Measurements from ENCODE around the gene MET.

MET gene

DNA sequence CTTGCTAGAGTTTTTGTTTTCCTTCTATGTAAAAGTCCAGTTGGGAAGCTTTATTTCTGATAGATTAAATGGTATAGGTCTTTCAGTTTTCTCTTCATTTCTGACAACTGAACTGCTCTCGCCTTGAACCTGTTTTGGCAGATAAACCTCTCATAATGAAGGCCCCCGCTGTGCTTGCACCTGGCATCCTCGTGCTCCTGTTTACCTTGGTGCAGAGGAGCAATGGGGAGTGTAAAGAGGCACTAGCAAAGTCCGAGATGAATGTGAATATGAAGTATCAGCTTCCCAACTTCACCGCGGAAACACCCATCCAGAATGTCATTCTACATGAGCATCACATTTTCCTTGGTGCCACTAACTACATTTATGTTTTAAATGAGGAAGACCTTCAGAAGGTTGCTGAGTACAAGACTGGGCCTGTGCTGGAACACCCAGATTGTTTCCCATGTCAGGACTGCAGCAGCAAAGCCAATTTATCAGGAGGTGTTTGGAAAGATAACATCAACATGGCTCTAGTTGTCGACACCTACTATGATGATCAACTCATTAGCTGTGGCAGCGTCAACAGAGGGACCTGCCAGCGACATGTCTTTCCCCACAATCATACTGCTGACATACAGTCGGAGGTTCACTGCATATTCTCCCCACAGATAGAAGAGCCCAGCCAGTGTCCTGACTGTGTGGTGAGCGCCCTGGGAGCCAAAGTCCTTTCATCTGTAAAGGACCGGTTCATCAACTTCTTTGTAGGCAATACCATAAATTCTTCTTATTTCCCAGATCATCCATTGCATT, 27.1 kb downstream of the MET start:
- POLR2A ChIA-PET, result no interaction called here
- Histone ChIP-seq H3K4me1 (ENCODE audit: control insufficient read depth, insufficient read depth, low read length) (no peaks in the 10 kb centered on the region), H3K27ac (ENCODE audit: extremely low read depth, low read depth, low read length) (no peak overlapping the region), H3K9me3 (ENCODE audit: control insufficient read depth, insufficient read depth, low read depth, low read length) (no peaks in the 10 kb centered on the region), H3K36me3 (ENCODE audit: control insufficient read depth in 2 of 2, insufficient read depth in 1 of 2, low read length in 2 of 2) (peaks cover 0 to 6% of the 10 kb centered on the region in 2 experiments; a peak in 1 of 3 replicates), H3K4me3 (ENCODE audit: low read depth, low read length) (no peak overlapping the region)
- TF ChIP-seq HOXD13 (CRISPR knock-in tag; IDR thresholded peaks at IDR 0.05; ENCODE audit: borderline replicate concordance), result no peak
- peak; percentile 72 for TF ChIP-seq WT1 (tag by site-specific recombination; IDR thresholded peaks at IDR 0.05)
- no peak for TF ChIP-seq ZNF621 (tag by site-specific recombination; IDR thresholded peaks at IDR 0.05)
- TF ChIP-seq, protein P1, sequence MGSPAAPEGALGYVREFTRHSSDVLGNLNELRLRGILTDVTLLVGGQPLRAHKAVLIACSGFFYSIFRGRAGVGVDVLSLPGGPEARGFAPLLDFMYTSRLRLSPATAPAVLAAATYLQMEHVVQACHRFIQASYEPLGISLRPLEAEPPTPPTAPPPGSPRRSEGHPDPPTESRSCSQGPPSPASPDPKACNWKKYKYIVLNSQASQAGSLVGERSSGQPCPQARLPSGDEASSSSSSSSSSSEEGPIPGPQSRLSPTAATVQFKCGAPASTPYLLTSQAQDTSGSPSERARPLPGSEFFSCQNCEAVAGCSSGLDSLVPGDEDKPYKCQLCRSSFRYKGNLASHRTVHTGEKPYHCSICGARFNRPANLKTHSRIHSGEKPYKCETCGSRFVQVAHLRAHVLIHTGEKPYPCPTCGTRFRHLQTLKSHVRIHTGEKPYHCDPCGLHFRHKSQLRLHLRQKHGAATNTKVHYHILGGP (tag by site-specific recombination; IDR thresholded peaks at IDR 0.05), result no peak
- no peak for TF ChIP-seq ZNF624 (tag by site-specific recombination; IDR thresholded peaks at IDR 0.05)
- TF ChIP-seq, protein P2, sequence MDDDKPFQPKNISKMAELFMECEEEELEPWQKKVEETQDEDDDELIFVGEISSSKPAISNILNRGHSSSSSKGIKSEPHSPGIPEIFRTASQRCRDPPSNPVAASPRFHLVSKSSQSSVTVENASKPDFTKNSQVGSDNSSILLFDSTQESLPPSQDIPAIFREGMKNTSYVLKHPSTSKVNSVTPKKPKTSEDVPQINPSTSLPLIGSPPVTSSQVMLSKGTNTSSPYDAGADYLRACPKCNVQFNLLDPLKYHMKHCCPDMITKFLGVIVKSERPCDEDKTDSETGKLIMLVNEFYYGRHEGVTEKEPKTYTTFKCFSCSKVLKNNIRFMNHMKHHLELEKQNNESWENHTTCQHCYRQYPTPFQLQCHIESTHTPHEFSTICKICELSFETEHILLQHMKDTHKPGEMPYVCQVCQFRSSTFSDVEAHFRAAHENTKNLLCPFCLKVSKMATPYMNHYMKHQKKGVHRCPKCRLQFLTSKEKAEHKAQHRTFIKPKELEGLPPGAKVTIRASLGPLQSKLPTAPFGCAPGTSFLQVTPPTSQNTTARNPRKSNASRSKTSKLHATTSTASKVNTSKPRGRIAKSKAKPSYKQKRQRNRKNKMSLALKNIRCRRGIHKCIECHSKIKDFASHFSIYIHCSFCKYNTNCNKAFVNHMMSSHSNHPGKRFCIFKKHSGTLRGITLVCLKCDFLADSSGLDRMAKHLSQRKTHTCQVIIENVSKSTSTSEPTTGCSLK (tag by site-specific recombination; IDR thresholded peaks at IDR 0.05), result no peak
- TF ChIP-seq ZNF391 (tag by site-specific recombination; IDR thresholded peaks at IDR 0.05; ENCODE audit: borderline replicate concordance, low read depth), result no peak
- peak; percentile 43; the same call in 1 of the 2 replicates for TF ChIP-seq OSR2 (tag by site-specific recombination; IDR thresholded peaks at IDR 0.05)
- no peak for TF ChIP-seq ZNF24 (tag by site-specific recombination; IDR thresholded peaks at IDR 0.05)
- peak; percentile 25; the same call in 1 of the 2 replicates for TF ChIP-seq ZIC2 (tag by site-specific recombination; IDR thresholded peaks at IDR 0.05)
- no peak for TF ChIP-seq ZNF416 (tag by site-specific recombination; IDR thresholded peaks at IDR 0.05)
- TF ChIP-seq, protein P3, sequence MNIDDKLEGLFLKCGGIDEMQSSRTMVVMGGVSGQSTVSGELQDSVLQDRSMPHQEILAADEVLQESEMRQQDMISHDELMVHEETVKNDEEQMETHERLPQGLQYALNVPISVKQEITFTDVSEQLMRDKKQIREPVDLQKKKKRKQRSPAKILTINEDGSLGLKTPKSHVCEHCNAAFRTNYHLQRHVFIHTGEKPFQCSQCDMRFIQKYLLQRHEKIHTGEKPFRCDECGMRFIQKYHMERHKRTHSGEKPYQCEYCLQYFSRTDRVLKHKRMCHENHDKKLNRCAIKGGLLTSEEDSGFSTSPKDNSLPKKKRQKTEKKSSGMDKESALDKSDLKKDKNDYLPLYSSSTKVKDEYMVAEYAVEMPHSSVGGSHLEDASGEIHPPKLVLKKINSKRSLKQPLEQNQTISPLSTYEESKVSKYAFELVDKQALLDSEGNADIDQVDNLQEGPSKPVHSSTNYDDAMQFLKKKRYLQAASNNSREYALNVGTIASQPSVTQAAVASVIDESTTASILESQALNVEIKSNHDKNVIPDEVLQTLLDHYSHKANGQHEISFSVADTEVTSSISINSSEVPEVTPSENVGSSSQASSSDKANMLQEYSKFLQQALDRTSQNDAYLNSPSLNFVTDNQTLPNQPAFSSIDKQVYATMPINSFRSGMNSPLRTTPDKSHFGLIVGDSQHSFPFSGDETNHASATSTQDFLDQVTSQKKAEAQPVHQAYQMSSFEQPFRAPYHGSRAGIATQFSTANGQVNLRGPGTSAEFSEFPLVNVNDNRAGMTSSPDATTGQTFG (tag by site-specific recombination; IDR thresholded peaks at IDR 0.05; ENCODE audit: borderline replicate concordance), result no peak
- no peak for TF ChIP-seq KLF1 (tag by site-specific recombination; IDR thresholded peaks at IDR 0.05)
- TF ChIP-seq ZNF2 (tag by site-specific recombination; IDR thresholded peaks at IDR 0.05), result peak; percentile 100
- CTCF ChIA-PET, result no interaction called here

DNA sequence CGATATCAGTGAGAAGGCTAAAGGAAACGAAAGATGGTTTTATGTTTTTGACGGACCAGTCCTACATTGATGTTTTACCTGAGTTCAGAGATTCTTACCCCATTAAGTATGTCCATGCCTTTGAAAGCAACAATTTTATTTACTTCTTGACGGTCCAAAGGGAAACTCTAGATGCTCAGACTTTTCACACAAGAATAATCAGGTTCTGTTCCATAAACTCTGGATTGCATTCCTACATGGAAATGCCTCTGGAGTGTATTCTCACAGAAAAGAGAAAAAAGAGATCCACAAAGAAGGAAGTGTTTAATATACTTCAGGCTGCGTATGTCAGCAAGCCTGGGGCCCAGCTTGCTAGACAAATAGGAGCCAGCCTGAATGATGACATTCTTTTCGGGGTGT, 27.7 kb downstream of the MET start:
- CTCF ChIA-PET, result no interaction called here
- POLR2A ChIA-PET, result no interaction called here
- H3K36me3 ChIP-seq (ENCODE audit: control insufficient read depth in 2 of 2, insufficient read depth in 1 of 2, low read length in 2 of 2), result peaks cover 0 to 4% of the 10 kb centered on the region in 2 experiments; a peak in 1 of 3 replicates
- H3K4me1 ChIP-seq (ENCODE audit: control insufficient read depth, insufficient read depth, low read length), result no peaks in the 10 kb centered on the region
- H3K27ac ChIP-seq (ENCODE audit: extremely low read depth, low read depth, low read length), result no peak overlapping the region
- H3K4me3 ChIP-seq (ENCODE audit: low read depth, low read length), result no peak overlapping the region
- H3K9me3 ChIP-seq (ENCODE audit: control insufficient read depth, insufficient read depth, low read depth, low read length), result no peaks in the 10 kb centered on the region
- TF ChIP-seq, protein P4, sequence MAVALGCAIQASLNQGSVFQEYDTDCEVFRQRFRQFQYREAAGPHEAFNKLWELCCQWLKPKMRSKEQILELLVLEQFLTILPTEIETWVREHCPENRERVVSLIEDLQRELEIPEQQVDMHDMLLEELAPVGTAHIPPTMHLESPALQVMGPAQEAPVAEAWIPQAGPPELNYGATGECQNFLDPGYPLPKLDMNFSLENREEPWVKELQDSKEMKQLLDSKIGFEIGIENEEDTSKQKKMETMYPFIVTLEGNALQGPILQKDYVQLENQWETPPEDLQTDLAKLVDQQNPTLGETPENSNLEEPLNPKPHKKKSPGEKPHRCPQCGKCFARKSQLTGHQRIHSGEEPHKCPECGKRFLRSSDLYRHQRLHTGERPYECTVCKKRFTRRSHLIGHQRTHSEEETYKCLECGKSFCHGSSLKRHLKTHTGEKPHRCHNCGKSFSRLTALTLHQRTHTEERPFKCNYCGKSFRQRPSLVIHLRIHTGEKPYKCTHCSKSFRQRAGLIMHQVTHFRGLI (tag by site-specific recombination; IDR thresholded peaks at IDR 0.05), result no peak
- no peak for TF ChIP-seq ZNF114 (tag by site-specific recombination; IDR thresholded peaks at IDR 0.05)
- no peak for TF ChIP-seq ZNF138 (tag by site-specific recombination; IDR thresholded peaks at IDR 0.05; ENCODE audit: borderline replicate concordance)
- TF ChIP-seq ZNF660 (tag by site-specific recombination; IDR thresholded peaks at IDR 0.05), result no peak
- no peak for TF ChIP-seq ZEB2 (tag by site-specific recombination; IDR thresholded peaks at IDR 0.05)
- TF ChIP-seq, protein P5, sequence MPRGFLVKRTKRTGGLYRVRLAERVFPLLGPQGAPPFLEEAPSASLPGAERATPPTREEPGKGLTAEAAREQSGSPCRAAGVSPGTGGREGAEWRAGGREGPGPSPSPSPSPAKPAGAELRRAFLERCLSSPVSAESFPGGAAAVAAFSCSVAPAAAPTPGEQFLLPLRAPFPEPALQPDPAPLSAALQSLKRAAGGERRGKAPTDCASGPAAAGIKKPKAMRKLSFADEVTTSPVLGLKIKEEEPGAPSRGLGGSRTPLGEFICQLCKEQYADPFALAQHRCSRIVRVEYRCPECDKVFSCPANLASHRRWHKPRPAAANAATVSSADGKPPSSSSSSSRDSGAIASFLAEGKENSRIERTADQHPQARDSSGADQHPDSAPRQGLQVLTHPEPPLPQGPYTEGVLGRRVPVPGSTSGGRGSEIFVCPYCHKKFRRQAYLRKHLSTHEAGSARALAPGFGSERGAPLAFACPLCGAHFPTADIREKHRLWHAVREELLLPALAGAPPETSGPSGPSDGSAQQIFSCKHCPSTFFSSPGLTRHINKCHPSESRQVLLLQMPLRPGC (tag by site-specific recombination; IDR thresholded peaks at IDR 0.05), result no peak
- no peak for TF ChIP-seq SP2 (tag by site-specific recombination; IDR thresholded peaks at IDR 0.05)
- no peak for TF ChIP-seq ZNF404 (tag by site-specific recombination; IDR thresholded peaks at IDR 0.05)
- TF ChIP-seq, protein P6, sequence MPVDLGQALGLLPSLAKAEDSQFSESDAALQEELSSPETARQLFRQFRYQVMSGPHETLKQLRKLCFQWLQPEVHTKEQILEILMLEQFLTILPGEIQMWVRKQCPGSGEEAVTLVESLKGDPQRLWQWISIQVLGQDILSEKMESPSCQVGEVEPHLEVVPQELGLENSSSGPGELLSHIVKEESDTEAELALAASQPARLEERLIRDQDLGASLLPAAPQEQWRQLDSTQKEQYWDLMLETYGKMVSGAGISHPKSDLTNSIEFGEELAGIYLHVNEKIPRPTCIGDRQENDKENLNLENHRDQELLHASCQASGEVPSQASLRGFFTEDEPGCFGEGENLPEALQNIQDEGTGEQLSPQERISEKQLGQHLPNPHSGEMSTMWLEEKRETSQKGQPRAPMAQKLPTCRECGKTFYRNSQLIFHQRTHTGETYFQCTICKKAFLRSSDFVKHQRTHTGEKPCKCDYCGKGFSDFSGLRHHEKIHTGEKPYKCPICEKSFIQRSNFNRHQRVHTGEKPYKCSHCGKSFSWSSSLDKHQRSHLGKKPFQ (tag by site-specific recombination; IDR thresholded peaks at IDR 0.05), result no peak
- no peak for TF ChIP-seq ZNF529 (tag by site-specific recombination; IDR thresholded peaks at IDR 0.05; ENCODE audit: insufficient replicate concordance)
- TF ChIP-seq ZBTB8A (tag by site-specific recombination; IDR thresholded peaks at IDR 0.05), result no peak

Measured in HEK293 (cell line).